ENCODE results near the gene CYP2W1.

DNA sequence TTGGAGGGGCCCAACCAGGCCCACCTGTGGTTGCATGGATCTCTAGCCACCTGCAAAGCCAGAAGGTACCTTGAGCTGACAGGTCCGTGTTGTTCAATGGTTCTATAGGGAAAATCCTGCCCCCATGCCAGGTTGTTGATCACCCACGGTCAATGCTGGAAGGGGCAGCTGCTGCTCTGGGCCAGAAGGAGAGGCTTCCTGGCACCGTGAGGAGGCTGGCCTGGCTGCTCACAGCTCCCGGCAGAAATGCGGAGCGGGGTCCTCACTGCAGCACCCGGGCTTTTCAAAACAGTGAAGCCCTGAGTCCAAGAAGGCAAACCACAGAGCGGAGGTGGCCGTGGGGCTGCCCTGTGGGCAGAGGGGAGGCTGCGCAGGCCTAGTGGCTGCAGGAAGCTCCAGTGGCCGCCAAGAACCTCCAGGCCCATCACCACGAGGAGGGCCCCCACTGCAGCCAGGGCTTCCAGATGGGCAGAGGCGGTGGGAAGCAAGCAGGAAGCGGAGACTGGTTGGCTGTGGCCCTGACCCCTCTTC, 36.3 kb downstream of the CYP2W1 start:
- TF ChIP-seq POLR2AphosphoS5 (IDR thresholded peaks at IDR 0.05; ENCODE audit: low read depth): no peak
- TF ChIP-seq, protein P1, sequence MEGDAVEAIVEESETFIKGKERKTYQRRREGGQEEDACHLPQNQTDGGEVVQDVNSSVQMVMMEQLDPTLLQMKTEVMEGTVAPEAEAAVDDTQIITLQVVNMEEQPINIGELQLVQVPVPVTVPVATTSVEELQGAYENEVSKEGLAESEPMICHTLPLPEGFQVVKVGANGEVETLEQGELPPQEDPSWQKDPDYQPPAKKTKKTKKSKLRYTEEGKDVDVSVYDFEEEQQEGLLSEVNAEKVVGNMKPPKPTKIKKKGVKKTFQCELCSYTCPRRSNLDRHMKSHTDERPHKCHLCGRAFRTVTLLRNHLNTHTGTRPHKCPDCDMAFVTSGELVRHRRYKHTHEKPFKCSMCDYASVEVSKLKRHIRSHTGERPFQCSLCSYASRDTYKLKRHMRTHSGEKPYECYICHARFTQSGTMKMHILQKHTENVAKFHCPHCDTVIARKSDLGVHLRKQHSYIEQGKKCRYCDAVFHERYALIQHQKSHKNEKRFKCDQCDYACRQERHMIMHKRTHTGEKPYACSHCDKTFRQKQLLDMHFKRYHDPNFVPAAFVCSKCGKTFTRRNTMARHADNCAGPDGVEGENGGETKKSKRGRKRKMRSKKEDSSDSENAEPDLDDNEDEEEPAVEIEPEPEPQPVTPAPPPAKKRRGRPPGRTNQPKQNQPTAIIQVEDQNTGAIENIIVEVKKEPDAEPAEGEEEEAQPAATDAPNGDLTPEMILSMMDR (IDR thresholded peaks at IDR 0.05; ENCODE audit: insufficient read depth, low read length): no peak
